GM13977 (cell line): ENCODE results near the gene CYP26A1.

Experiments used
- DNase-seq: peaks from one replicate; pipeline ENCODE4 v3.0.0; 2012; ENCODE audit warnings: low spot score
- in situ Hi-C: fragments of 300-500 bp; cut with MboI; formaldehyde crosslinking; loops from one replicate; pipeline ENCODE4 v1.12.0; 2022; ENCODE audit warnings: low sequenced_read_pairs, low pct_unique_long_range_greater_than_20kb, mixed read lengths, inconsistent platforms; ENCODE audit not compliant: unreplicated experiment
- TF ChIP-seq, protein P1 (sequence below): IDR thresholded peaks from 2 replicates; pipeline ENCODE4 v1.5.1; 2012; ENCODE audit warnings: mild to moderate bottlenecking, control low read depth; ENCODE audit not compliant: insufficient read depth; ENCODE audit errors: extremely low read depth, missing control alignments

CYP26A1 gene

DNA sequence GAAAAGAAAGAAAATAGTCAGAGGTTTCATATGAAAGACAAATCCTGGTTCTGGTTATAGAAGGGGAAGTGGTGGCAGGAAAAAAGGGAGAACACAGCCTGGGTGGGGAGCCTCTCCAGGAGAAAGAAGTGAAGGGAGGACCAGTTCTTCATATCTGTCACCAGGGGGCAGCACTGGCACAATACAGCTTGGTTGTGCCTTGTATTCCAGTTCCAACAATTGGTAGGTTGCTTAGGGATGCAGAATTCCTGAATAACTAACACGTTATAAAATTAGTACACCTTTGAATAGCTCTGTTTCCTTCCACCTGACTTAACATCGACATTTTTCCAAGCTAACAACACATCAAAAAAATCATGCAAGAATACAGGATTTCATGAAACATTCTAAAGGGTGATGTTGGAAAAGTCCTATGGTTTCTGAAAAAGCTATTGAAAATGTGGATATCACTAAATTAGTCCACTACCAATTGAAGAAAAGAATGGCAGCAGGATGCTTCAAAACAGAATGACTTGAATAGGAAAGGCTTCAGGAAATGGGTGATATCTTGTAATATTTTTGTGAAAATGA lies 52.9 kb downstream of the CYP26A1 start:
- in situ Hi-C loops: no loop called here
- DNase-seq: no peak
- TF ChIP-seq, protein P1, sequence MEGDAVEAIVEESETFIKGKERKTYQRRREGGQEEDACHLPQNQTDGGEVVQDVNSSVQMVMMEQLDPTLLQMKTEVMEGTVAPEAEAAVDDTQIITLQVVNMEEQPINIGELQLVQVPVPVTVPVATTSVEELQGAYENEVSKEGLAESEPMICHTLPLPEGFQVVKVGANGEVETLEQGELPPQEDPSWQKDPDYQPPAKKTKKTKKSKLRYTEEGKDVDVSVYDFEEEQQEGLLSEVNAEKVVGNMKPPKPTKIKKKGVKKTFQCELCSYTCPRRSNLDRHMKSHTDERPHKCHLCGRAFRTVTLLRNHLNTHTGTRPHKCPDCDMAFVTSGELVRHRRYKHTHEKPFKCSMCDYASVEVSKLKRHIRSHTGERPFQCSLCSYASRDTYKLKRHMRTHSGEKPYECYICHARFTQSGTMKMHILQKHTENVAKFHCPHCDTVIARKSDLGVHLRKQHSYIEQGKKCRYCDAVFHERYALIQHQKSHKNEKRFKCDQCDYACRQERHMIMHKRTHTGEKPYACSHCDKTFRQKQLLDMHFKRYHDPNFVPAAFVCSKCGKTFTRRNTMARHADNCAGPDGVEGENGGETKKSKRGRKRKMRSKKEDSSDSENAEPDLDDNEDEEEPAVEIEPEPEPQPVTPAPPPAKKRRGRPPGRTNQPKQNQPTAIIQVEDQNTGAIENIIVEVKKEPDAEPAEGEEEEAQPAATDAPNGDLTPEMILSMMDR: peak; percentile 6
